ENCODE measurements around the gene GIMD1.

Gene GIMD1

DNA sequence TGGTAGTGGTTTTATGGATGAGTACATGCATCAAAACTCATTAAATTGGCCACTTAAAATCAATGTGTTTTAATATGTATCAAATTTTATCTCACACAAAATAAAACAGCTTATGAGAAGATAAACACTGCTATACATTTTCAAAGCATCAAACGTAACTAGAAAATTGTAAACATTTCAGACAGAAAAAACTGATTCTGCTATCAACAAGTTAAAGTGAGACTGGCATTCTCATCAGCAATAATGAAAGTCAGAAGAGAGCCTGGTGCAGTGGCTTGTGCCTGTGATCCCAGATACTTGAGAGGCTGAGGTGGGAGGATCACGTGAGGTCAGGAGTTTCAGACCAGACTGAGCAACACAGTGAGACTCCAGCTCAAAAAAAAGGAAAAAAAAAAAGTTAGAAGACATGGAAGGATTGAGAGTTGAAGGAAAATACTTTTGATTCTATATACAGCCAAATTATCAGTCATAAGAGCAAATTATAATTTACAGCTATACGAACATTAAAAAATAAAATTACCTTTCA is 55.5 kb downstream of the GIMD1 start:
- DNase-seq: no peak

DNA sequence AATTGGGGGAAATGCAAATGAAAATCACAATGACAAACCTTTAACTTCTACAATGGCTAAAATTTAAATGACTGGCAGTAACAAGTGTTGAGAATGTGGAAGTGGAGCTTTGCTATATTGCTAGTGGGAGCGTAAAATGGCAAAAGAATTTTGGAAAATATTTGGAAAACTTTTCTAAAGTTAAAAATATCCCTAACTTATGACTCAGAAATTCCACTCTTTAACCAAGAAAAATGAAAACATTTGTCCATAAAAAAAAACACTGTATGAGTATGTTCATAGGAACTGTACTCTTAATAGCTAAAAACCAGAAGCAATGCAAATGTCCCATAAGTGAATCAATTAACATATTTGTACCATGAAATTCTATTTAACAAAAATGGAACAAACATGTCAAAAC is 56.2 kb downstream of the GIMD1 start:
- DNase-seq: no peak

Data from activated naive CD4-positive, alpha-beta T cell (primary cell).